HepG2 (cell line): ENCODE measurements around the gene VKORC1L1. TPM values are rescaled to one million over a fixed set of nuclear protein-coding genes. Genes with fewer than 3 reads are reported as not detected.

Experiments
- ATAC-seq: fragments of 200-7000 bp; cut with Tn5 transposase; 3 replicates; pipeline ENCODE4 v1.9.1; 2020; ENCODE audit warnings: mild to moderate bottlenecking, moderate library complexity
- BruUV-seq: library from RNA; stranded (reverse); fragments of 400-500 nt; replicated peaks from 2 replicates; lab custom pipeline; 2021; lab: Mats Ljungman, UMichigan
- CTCF ChIA-PET: fragments of 300-600 bp; formaldehyde crosslinking; extraction: SDS; loops from one replicate; lab custom pipeline; 2021; ENCODE audit warnings: low total read pairs, inconsistent platforms, low intra/inter-chr PET ratio; lab: Yijun Ruan, JAX
- POLR2A ChIA-PET: fragments of 350-600 bp; sonication (Branson Sonifier 250); formaldehyde crosslinking; loops from one replicate; lab custom pipeline; 2020; ENCODE audit warnings: antibody characterized with exemption, inconsistent platforms; lab: Yijun Ruan, JAX
- DNase-seq: peaks from one replicate; pipeline ENCODE4 v3.0.0-alpha.2; 2015; ENCODE audit warnings: low spot score
- FAIRE-seq: peaks from 3 replicates; lab custom pipeline; 2011; peaks lifted over from hg19 to GRCh38; lab: Jason Lieb, UNC
- H2AFZ ChIP-seq: one replicate; pipeline ENCODE4 v1.6.1; 2011; ENCODE audit warnings: low read length, inconsistent platforms
- H3K27ac ChIP-seq: fragments of 300-600 bp; 3 replicates; pipeline ENCODE4 v1.8.0; 2011; ENCODE audit warnings: mixed run types, mild to moderate bottlenecking, mixed read lengths, low read length, inconsistent platforms; ENCODE audit not compliant: insufficient read depth; ENCODE audit errors: extremely low read length
- H3K27me3 ChIP-seq, 2 experiments: fragments of 200-600 bp in 1 of 2; 2 replicates in 1 of 2; 3 replicates in 1 of 2; pipeline versions ENCODE4 v1.6.0 to v1.8.0; 2011; ENCODE audit warnings: low read length in 2 of 2, mild to moderate bottlenecking in 2 of 2, moderate library complexity in 2 of 2, inconsistent platforms in 1 of 2; ENCODE audit not compliant: insufficient read depth in 2 of 2, control insufficient read depth in 1 of 2
- H3K36me3 ChIP-seq, 2 experiments: fragments of 200-600 bp in 1 of 2; replicated peaks in 1 of 2; 2 replicates in 1 of 2; 3 replicates in 1 of 2; pipeline versions ENCODE4 v1.5.1 to v1.8.0; 2011; ENCODE audit warnings: low read length in 2 of 2, inconsistent platforms in 1 of 2; ENCODE audit not compliant: insufficient read depth in 2 of 2, control insufficient read depth in 1 of 2
- H3K4me1 ChIP-seq: 2 replicates; pipeline ENCODE4 v1.5.1; 2012; ENCODE audit warnings: low read length, inconsistent platforms; ENCODE audit not compliant: insufficient read depth
- H3K4me2 ChIP-seq: 2 replicates; pipeline ENCODE4 v1.6.0; 2011; ENCODE audit warnings: low read depth, low read length, inconsistent platforms
- H3K4me3 ChIP-seq, 3 experiments: fragments of 200-600 bp in 1 of 3; sonication (generic), shearing (Covaris generic) in 1 of 3; replicated peaks in 1 of 3; 2 replicates each; pipeline ENCODE4 v1.5.1; 2011 to 2016; ENCODE audit warnings: low read length in 3 of 3, inconsistent platforms in 2 of 3, low read depth in 2 of 3, mild to moderate bottlenecking in 2 of 3, control low read depth in 1 of 3, mixed read lengths in 1 of 3; ENCODE audit not compliant: insufficient read depth in 1 of 3
- H3K79me2 ChIP-seq: one replicate; pipeline ENCODE4 v1.6.1; 2011; ENCODE audit warnings: low read length, inconsistent platforms; ENCODE audit not compliant: insufficient read depth
- H3K9ac ChIP-seq: 2 replicates; pipeline ENCODE4 v1.6.0; 2011; ENCODE audit warnings: mild to moderate bottlenecking, low read depth, low read length, inconsistent platforms; ENCODE audit not compliant: insufficient read depth
- H3K9me3 ChIP-seq: 2 replicates; pipeline ENCODE4 v1.5.1; 2012; ENCODE audit warnings: mild to moderate bottlenecking, low read length
- H4K20me1 ChIP-seq: 2 replicates; pipeline ENCODE4 v1.6.0; 2011; ENCODE audit warnings: inconsistent platforms, mild to moderate bottlenecking, low read length, moderate library complexity; ENCODE audit not compliant: insufficient read depth
- ESRRA ChIP-seq: sonication (generic); formaldehyde crosslinking; IDR thresholded peaks from 2 replicates; pipeline ENCODE4 v1.5.1; 2020; ENCODE audit warnings: mild to moderate bottlenecking, low read depth, missing genetic modification reagents
- RELA ChIP-seq: sonication (generic); formaldehyde crosslinking; IDR thresholded peaks from 2 replicates; pipeline ENCODE4 v1.4.0; 2020; ENCODE audit warnings: missing genetic modification reagents
- SYNCRIP ChIP-seq: fragments of 200-400 bp; formaldehyde crosslinking; IDR thresholded peaks from 2 replicates; pipeline ENCODE4 v1.6.1; 2018; ENCODE audit warnings: mild to moderate bottlenecking, low read depth, low read length; ENCODE audit not compliant: insufficient read depth
- ZFP82 ChIP-seq: sonication (generic); formaldehyde crosslinking; IDR thresholded peaks from 2 replicates; pipeline ENCODE4 v1.5.1; 2020; ENCODE audit warnings: mild to moderate bottlenecking, missing genetic modification reagents, borderline replicate concordance
- ZNF562 ChIP-seq: sonication (generic); formaldehyde crosslinking; IDR thresholded peaks from 2 replicates; pipeline ENCODE4 v1.8.0; 2022; ENCODE audit warnings: missing genetic modification reagents, borderline replicate concordance
- ZNF580 ChIP-seq: IDR thresholded peaks from 2 replicates; pipeline ENCODE4 v1.6.1; 2016; ENCODE audit warnings: low read depth, borderline replicate concordance
- ZNF672 ChIP-seq: sonication (generic); formaldehyde crosslinking; IDR thresholded peaks from 2 replicates; pipeline ENCODE4 v1.8.1; 2022; ENCODE audit warnings: missing genetic modification reagents
- ZSCAN30 ChIP-seq: sonication (generic); formaldehyde crosslinking; IDR thresholded peaks from 2 replicates; pipeline ENCODE4 v1.5.0; 2020; ENCODE audit warnings: mild to moderate bottlenecking, missing genetic modification reagents
- WGBS: methylation state at CpG from one replicate; pipeline ENCODE4 v1.1.6; 2017; ENCODE audit warnings: low lambda C conversion rate; 5-methylcytosine and 5-hydroxymethylcytosine counted together
- in situ Hi-C: cut with HindIII; loops from 2 replicates; pipeline ENCODE4 v1.10.0; 2017; ENCODE audit warnings: low pct_unique_long_range_greater_than_20kb; ENCODE audit not compliant: extremely low pct_ligation_motif_present
- intact Hi-C: fragments of 100-400 bp; cut with micrococcal nuclease; formaldehyde crosslinking; loops from one replicate; pipeline ENCODE4 v1.10.0; 2022; ENCODE audit not compliant: unreplicated experiment
- polyA plus RNA-seq, 8 experiments: library from polyadenylated mRNA; depleted of rRNA in 3 of 8; stranded (reverse) in 7 of 8; unstranded in 1 of 8; fragments of >200 nt; fragmentation: Illumina TruSeq in 4 of 8; extraction: Trizol in 4 of 8; gene quantifications; 2 replicates each; pipeline versions ENCODE4 v1.2.1 to v1.2.3, GENCODE V29; 2011 to 2016; ENCODE audit warnings: low read depth in 4 of 8, missing spikeins in 1 of 8, mixed read lengths in 1 of 8; ENCODE audit not compliant: insufficient read depth in 1 of 8
- total RNA-seq, 5 experiments: library from RNA; depleted of rRNA; stranded (reverse); fragments of >200 nt; fragmentation: Illumina TruSeq; extraction: Trizol; gene quantifications; 2 replicates each; pipeline ENCODE4 v1.2.3, GENCODE V29; 2016; ENCODE audit warnings: low read depth in 1 of 5
- TF ChIP-seq, protein P1 (sequence below): sonication (generic); formaldehyde crosslinking; IDR thresholded peaks from 2 replicates; pipeline ENCODE4 v1.4.0; 2020; ENCODE audit warnings: missing genetic modification reagents, borderline replicate concordance
- TF ChIP-seq, protein P2 (sequence below): sonication (generic); formaldehyde crosslinking; IDR thresholded peaks from 2 replicates; pipeline ENCODE4 v1.9.0; 2021; ENCODE audit warnings: mild to moderate bottlenecking, missing genetic modification reagents
- TF ChIP-seq, protein P3 (sequence below): sonication (generic); formaldehyde crosslinking; IDR thresholded peaks from 2 replicates; pipeline ENCODE4 v1.4.0; 2020; ENCODE audit warnings: missing genetic modification reagents

The VKORC1L1 gene
- total and polyA plus RNA-seq, 2 of the 13 experiments (the other 11 are each of a cell fraction or from before 2014, with no cell fraction given) = 13.9 to 16.5 TPM

GRCh38 chr7:65953001-65953720, 80.3 kb downstream of the VKORC1L1 start (continued):
- TF ChIP-seq, protein P1, sequence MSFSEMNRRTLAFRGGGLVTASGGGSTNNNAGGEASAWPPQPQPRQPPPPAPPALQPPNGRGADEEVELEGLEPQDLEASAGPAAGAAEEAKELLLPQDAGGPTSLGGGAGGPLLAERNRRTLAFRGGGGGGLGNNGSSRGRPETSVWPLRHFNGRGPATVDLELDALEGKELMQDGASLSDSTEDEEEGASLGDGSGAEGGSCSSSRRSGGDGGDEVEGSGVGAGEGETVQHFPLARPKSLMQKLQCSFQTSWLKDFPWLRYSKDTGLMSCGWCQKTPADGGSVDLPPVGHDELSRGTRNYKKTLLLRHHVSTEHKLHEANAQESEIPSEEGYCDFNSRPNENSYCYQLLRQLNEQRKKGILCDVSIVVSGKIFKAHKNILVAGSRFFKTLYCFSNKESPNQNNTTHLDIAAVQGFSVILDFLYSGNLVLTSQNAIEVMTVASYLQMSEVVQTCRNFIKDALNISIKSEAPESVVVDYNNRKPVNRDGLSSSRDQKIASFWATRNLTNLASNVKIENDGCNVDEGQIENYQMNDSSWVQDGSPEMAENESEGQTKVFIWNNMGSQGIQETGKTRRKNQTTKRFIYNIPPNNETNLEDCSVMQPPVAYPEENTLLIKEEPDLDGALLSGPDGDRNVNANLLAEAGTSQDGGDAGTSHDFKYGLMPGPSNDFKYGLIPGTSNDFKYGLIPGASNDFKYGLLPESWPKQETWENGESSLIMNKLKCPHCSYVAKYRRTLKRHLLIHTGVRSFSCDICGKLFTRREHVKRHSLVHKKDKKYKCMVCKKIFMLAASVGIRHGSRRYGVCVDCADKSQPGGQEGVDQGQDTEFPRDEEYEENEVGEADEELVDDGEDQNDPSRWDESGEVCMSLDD (CRISPR knock-in tag) = no peak
- TF ChIP-seq SYNCRIP (no peak), ZNF672 (no peak), ZNF562 (CRISPR knock-in tag) (no peak)
- TF ChIP-seq, all 625 proteins: peak for 0

GRCh38 chr7:65953890-65954450, 81.1 kb downstream of the VKORC1L1 start:
- no peaks in the 10 kb centered on the region for H3K4me1 ChIP-seq
- H4K20me1 ChIP-seq = no peaks in the 10 kb centered on the region
- intact Hi-C loops (no loop called here), in situ Hi-C loops (no loop called here)
- no TSS peak for BruUV-seq
- H3K4me2 ChIP-seq = no peak overlapping the region
- FAIRE-seq = no peak
- no peak overlapping the region for H2AFZ ChIP-seq
- no peak overlapping the region for H3K4me3 ChIP-seq
- H3K36me3 ChIP-seq = peaks cover 4 to 27% of the 10 kb centered on the region in 2 experiments
- DNase-seq = no peak
- no peaks in the 10 kb centered on the region for H3K9me3 ChIP-seq
- ChIA-PET POLR2A (no interaction called here), CTCF (no interaction called here)
- no peak for ATAC-seq
- no peaks in the 10 kb centered on the region for H3K27me3 ChIP-seq
- H3K79me2 ChIP-seq = no peaks in the 10 kb centered on the region
- no peak overlapping the region for H3K27ac ChIP-seq
- WGBS = 95% methylated on average over 15 of the region's 15 CpGs
- no peak overlapping the region for H3K9ac ChIP-seq
- TF ChIP-seq ZNF580 (CRISPR knock-in tag) (no peak), ZSCAN30 (CRISPR knock-in tag) (no peak), RELA (no peak), ZFP82 (CRISPR knock-in tag) (no peak), ESRRA (CRISPR knock-in tag) (no peak)
- TF ChIP-seq, protein P2, sequence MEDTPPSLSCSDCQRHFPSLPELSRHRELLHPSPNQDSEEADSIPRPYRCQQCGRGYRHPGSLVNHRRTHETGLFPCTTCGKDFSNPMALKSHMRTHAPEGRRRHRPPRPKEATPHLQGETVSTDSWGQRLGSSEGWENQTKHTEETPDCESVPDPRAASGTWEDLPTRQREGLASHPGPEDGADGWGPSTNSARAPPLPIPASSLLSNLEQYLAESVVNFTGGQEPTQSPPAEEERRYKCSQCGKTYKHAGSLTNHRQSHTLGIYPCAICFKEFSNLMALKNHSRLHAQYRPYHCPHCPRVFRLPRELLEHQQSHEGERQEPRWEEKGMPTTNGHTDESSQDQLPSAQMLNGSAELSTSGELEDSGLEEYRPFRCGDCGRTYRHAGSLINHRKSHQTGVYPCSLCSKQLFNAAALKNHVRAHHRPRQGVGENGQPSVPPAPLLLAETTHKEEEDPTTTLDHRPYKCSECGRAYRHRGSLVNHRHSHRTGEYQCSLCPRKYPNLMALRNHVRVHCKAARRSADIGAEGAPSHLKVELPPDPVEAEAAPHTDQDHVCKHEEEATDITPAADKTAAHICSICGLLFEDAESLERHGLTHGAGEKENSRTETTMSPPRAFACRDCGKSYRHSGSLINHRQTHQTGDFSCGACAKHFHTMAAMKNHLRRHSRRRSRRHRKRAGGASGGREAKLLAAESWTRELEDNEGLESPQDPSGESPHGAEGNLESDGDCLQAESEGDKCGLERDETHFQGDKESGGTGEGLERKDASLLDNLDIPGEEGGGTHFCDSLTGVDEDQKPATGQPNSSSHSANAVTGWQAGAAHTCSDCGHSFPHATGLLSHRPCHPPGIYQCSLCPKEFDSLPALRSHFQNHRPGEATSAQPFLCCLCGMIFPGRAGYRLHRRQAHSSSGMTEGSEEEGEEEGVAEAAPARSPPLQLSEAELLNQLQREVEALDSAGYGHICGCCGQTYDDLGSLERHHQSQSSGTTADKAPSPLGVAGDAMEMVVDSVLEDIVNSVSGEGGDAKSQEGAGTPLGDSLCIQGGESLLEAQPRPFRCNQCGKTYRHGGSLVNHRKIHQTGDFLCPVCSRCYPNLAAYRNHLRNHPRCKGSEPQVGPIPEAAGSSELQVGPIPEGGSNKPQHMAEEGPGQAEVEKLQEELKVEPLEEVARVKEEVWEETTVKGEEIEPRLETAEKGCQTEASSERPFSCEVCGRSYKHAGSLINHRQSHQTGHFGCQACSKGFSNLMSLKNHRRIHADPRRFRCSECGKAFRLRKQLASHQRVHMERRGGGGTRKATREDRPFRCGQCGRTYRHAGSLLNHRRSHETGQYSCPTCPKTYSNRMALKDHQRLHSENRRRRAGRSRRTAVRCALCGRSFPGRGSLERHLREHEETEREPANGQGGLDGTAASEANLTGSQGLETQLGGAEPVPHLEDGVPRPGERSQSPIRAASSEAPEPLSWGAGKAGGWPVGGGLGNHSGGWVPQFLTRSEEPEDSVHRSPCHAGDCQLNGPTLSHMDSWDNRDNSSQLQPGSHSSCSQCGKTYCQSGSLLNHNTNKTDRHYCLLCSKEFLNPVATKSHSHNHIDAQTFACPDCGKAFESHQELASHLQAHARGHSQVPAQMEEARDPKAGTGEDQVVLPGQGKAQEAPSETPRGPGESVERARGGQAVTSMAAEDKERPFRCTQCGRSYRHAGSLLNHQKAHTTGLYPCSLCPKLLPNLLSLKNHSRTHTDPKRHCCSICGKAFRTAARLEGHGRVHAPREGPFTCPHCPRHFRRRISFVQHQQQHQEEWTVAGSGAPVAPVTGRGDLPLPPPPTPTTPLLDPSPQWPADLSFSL (CRISPR knock-in tag) = no peak
- TF ChIP-seq, protein P3, sequence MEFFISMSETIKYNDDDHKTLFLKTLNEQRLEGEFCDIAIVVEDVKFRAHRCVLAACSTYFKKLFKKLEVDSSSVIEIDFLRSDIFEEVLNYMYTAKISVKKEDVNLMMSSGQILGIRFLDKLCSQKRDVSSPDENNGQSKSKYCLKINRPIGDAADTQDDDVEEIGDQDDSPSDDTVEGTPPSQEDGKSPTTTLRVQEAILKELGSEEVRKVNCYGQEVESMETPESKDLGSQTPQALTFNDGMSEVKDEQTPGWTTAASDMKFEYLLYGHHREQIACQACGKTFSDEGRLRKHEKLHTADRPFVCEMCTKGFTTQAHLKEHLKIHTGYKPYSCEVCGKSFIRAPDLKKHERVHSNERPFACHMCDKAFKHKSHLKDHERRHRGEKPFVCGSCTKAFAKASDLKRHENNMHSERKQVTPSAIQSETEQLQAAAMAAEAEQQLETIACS (CRISPR knock-in tag) = no peak
